GM21619 (cell line): ENCODE measurements around the gene RXRA.

Source experiments
- ATAC-seq: cut with Tn5 transposase; IDR thresholded peaks from one replicate; pipeline ENCODE4 v1.9.1; 2021; ENCODE audit not compliant: unreplicated experiment

RXRA gene

GRCh38 chr9:134396258-134396742, 70.0 kb downstream of the RXRA start:
- peak; percentile 37 for ATAC-seq

GRCh38 chr9:134396825-134397224, 70.6 kb downstream of the RXRA start:
- ATAC-seq: no peak

- no peak for ATAC-seq
Observed at GRCh38 chr9:134398756-134399155, 72.5 kb downstream of the RXRA start.

- ATAC-seq: no peak
Observed at GRCh38 chr9:134399435-134400056, 73.3 kb downstream of the RXRA start.

DNA sequence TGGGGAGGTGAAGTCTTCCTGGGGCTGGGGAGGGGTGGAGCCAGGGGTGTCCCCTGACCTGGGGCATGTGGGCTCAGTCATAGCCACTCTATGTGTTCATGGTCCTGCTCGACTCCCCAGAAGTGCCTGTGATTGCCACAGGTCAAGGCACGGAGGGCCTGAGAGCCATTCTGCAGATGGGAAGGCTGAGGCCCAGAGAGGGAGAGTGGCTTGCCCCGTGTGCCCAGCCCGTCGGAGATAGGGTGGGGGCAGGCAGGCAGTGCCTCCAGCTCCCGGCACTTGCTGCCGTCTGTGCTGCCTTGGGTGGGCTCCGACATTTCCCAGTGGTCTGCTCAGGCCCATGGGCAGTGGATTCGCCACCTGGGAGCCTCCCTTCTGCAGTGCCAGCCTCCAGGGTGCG, 74.0 kb downstream of the RXRA start:
- ATAC-seq: no peak

GRCh38 chr9:134401391-134401790, 75.1 kb downstream of the RXRA start:
- ATAC-seq: no peak

DNA sequence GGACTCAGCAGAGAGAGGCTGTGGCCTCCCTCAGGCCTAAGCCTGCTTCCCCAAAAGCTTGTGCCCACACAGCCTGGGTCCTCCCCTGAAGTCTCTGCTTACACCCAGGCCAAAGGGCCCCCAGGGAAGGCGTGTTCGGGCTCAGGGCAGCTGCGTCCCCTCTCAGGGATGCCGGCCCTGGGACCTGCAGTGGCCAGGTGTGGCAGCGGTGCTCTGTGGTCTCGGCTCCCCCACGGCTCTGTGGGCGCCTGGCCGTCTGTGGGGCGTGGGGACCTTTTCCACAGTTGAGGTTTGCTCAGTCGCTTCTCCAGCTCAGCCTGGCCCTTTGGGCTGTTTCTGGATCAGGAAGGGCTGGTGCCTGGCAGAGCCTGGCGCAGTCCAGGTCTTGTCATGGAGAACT, 75.9 kb downstream of the RXRA start:
- ATAC-seq: no peak

DNA sequence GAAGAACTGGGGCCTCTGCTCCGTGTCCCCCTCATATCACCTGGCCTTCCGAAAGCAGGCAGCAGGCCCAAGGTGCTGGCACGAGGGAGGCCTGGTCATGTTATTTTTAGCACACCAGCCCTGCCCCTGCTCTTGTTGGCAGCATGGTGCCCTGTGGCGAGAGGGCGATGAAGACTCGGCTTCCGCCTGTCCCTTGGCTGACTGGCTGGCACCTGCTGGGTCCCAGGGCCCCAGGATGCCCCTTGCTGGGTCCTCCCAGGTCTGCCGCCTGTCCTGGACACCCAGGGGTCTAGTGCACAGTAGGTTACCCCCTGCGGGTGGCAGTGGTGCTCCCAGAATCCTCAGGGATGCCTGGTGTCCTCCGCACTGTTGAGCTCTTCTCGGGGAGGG, 77.0 kb downstream of the RXRA start:
- no peak for ATAC-seq

GRCh38 chr9:134403682-134404301, 77.5 kb downstream of the RXRA start:
- ATAC-seq: no peak

DNA sequence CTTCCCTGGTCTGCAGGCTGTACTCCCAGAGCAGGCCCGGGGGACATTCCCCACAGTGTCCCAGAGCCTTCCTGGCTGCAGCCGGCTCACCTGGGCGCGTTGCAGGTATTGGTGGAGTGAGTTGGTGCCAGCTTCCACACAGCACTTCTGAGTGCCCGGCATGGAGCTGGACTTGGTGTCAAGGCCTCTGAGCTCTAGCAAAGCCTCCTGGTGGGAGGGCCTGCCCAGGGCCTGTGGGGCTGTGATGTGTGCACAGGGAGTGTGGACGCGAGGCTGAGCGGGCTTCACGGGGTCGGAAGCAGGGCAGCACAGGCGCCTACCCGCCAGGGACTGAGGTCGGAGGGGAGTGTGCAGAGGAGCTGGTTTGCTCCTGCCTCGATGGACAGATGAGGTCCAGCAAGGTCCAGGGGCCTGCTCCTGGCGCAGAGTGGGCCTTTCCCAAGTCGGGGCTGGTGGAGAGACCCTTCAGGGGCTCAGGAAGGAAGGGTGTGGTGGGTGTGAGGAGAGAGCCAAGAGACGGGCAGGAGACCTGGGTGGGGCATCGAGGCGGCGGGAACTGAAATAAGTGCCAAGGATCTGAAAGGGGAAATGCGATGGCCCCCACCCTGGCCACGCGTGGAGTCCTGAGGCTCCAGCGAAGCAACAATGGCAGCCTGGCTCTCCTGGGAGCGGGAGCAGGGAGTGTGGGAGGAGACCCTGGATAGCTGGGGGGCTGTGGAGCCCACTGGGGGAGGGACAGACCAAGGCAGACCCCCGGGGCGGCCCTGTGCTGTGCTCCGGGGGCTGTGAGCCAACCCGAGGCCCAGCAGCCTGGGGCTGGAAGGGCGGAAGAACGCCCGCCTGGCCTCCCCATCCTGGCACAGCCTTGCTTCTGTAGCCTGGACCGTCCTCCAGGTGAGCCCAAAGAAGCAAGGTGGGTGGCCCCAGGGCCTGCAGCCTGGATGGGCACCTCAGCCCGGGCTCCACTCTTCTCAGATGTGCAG, 78.4 kb downstream of the RXRA start:
- ATAC-seq: no peak

DNA sequence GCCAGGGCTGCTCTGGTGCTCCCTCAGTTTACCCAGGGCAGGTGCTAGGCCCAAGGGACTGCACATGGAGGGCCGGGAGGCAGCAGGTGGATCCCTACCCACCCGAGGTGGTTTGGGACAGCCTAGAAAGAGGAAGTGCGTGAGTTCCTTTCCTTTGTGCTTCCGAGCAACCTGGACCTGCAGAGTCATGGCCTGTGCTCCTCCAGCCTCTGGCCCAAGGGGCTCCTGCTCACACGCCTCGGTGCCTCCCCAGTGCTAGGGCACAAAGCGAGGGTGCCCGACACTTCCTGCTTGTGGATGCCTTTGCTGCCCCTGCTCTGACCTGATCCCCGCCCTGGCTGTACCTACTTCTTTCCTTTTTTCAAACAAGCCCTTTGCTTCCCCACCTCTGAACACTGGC, 79.3 kb downstream of the RXRA start:
- no peak for ATAC-seq

- peak; percentile 3 for ATAC-seq
Observed at GRCh38 chr9:134406366-134407120, 80.3 kb downstream of the RXRA start.

GRCh38 chr9:134407121-134407779, 81.0 kb downstream of the RXRA start:
- ATAC-seq: peak; percentile 71

- no peak for ATAC-seq
Observed at GRCh38 chr9:134408389-134408788, 82.1 kb downstream of the RXRA start.

- no peak for ATAC-seq
Observed at GRCh38 chr9:134408939-134409737, 82.9 kb downstream of the RXRA start.

DNA sequence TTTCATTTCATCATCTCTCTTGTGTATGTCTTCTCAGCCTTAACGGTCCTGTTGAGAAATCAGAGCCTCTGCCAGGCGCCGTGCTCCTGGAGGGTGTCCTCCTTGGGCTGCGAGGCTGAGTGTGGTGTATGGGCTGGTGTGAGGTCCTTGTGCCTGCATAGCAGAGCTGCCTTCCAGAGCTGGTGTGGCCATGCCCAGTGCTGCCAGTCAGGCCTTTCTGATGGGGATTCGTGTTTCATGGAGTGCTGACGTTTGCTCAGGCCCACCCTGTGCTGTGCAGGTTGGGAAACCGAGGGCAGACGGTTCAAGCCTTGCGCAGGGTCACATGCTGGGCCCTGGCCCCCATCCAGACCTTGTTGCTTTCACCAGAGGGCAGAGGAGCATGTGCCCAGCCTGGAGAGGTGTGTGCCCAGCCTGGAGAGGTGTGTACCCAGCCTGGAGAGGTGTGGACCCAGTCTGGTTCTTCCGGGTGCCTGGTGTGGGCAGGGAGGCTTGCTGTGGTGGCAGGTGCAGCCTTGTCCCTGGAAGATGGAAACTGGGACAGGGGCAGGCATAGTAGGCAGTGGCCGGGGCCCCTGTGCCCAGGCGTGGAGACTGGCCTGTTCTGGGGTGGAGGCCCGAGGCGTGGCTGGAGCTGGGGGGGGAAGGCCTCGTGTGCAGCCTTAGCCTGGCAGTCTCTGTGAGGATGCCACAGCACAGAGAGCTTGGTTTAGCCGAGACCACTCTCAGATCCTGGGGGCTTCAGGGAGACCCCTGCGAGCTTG, 84.0 kb downstream of the RXRA start:
- ATAC-seq: no peak

DNA sequence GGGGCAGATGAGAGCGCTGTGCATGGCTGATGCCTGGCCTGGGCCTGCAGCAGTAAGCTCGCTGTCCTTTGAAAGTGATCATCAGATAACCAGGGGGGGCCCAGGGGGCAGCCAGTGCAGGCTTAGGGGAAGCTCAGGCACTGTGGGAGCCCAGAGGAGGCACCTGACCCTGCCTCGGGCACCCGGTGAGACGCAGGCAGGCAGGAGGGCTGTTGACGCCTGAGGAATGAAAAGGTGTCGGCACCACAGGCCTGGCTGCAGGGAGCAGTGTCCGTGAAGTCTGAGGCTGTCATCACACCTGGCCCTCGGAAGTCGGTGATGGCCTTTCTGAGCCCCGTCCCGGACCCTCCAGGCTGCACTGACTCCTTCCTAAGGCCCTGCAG, 84.6 kb downstream of the RXRA start:
- ATAC-seq: no peak

GRCh38 chr9:134411440-134412297, 85.4 kb downstream of the RXRA start:
- no peak for ATAC-seq
